ENCODE results near the gene FMN1. TPM values are rescaled to one million over a fixed set of nuclear protein-coding genes. Genes with fewer than 3 reads are reported as not detected.

FMN1 gene
- total and polyA plus RNA-seq, 10 of the 15 experiments (the other 5 are each of a cell fraction or from before 2014, with no cell fraction given) = 0.05 to 0.16 (median 0.08) TPM; not detected in 4

GRCh38 chr15:33182926-33183325, 11.6 kb downstream of the FMN1 start:
- CTCF ChIA-PET = no interaction called here
- POLR2A ChIA-PET = no interaction called here
- Histone ChIP-seq H3K4me3 (no peak overlapping the region), H3K79me2 (ENCODE audit: control insufficient read depth, insufficient read depth, low read length) (no peaks in the 10 kb centered on the region), H4K20me1 (ENCODE audit: control insufficient read depth, insufficient read depth) (no peaks in the 10 kb centered on the region), H3K4me1 (ENCODE audit: control insufficient read depth, insufficient read depth, low read length) (peaks cover 16% of the 10 kb centered on the region), H3K9me3 (replicated peaks; ENCODE audit: control insufficient read depth, insufficient read depth, low read length) (no peaks in the 10 kb centered on the region), H3K27ac (ENCODE audit: control insufficient read depth, insufficient read depth) (no peak overlapping the region), H3K27me3 (replicated peaks in 1 of 2; ENCODE audit: control insufficient read depth in 2 of 2, insufficient read depth in 2 of 2, low read length in 1 of 2) (no peaks in the 10 kb centered on the region), H3K4me2 (ENCODE audit: control insufficient read depth, insufficient read depth) (no peak overlapping the region), H3K9ac (ENCODE audit: control insufficient read depth, insufficient read depth, low read length) (no peak overlapping the region), H3K36me3 (ENCODE audit: control insufficient read depth in 2 of 2, insufficient read depth in 2 of 2, low read length in 1 of 2) (no peaks in the 10 kb centered on the region), H2AFZ (ENCODE audit: control insufficient read depth, low read depth, low read length) (no peak overlapping the region)
- DNase-seq (ENCODE audit: low read depth, low spot score) = no peak
- BruUV-seq (replicated peaks) = no TSS peak
- in situ Hi-C loops (cut with MboI) = no loop called here
- SMC1A ChIA-PET (ENCODE audit: uncharacterized antibody, unreplicated experiment) = no interaction called here
- RAD21 ChIA-PET (ENCODE audit: unreplicated experiment) = interaction anchor here (0.9 kb wide), 1 partner anchor 12 kb away, joined by 4 read pairs; the partner anchor contains the start of gene FMN1
- no peak for FAIRE-seq
- WGBS (ENCODE audit: insufficient coverage, insufficient replicate concordance, low lambda C conversion rate, missing lambda C conversion rate) = 0% methylated on average over 2 of the region's 2 CpGs
- no peak for TF ChIP-seq JUND (IDR thresholded peaks at IDR 0.05; ENCODE audit: low read depth, low read length)
- TF ChIP-seq, protein P1, sequence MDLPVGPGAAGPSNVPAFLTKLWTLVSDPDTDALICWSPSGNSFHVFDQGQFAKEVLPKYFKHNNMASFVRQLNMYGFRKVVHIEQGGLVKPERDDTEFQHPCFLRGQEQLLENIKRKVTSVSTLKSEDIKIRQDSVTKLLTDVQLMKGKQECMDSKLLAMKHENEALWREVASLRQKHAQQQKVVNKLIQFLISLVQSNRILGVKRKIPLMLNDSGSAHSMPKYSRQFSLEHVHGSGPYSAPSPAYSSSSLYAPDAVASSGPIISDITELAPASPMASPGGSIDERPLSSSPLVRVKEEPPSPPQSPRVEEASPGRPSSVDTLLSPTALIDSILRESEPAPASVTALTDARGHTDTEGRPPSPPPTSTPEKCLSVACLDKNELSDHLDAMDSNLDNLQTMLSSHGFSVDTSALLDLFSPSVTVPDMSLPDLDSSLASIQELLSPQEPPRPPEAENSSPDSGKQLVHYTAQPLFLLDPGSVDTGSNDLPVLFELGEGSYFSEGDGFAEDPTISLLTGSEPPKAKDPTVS (IDR thresholded peaks at IDR 0.05; ENCODE audit: low read depth, low read length) = no peak
- intact Hi-C loops (cut with micrococcal nuclease; ENCODE audit: unreplicated experiment) = no loop called here
- no peak for ATAC-seq

- ChIA-PET POLR2A (no interaction called here), SMC1A (ENCODE audit: uncharacterized antibody, unreplicated experiment) (interaction anchor here (1.9 kb wide), 1 partner anchor 11 kb away, joined by 4 read pairs; no protein-coding TSS in a partner anchor), CTCF (no interaction called here), RAD21 (ENCODE audit: unreplicated experiment) (no interaction called here)
- in situ Hi-C loops (cut with MboI) (no loop called here), intact Hi-C loops (cut with micrococcal nuclease; ENCODE audit: unreplicated experiment) (no loop called here)
- DNase-seq (ENCODE audit: low read depth, low spot score) (no peak), FAIRE-seq (no peak), ATAC-seq (no peak)
- Histone ChIP-seq H3K79me2 (ENCODE audit: control insufficient read depth, insufficient read depth, low read length) (no peaks in the 10 kb centered on the region), H4K20me1 (ENCODE audit: control insufficient read depth, insufficient read depth) (no peaks in the 10 kb centered on the region), H3K27me3 (replicated peaks in 1 of 2; ENCODE audit: control insufficient read depth in 2 of 2, insufficient read depth in 2 of 2, low read length in 1 of 2) (no peaks in the 10 kb centered on the region), H3K4me1 (ENCODE audit: control insufficient read depth, insufficient read depth, low read length) (peaks cover 11% of the 10 kb centered on the region), H2AFZ (ENCODE audit: control insufficient read depth, low read depth, low read length) (no peak overlapping the region), H3K27ac (ENCODE audit: control insufficient read depth, insufficient read depth) (no peak overlapping the region), H3K9ac (ENCODE audit: control insufficient read depth, insufficient read depth, low read length) (no peak overlapping the region), H3K4me2 (ENCODE audit: control insufficient read depth, insufficient read depth) (no peak overlapping the region), H3K36me3 (ENCODE audit: control insufficient read depth in 2 of 2, insufficient read depth in 2 of 2, low read length in 1 of 2) (no peaks in the 10 kb centered on the region), H3K4me3 (no peak overlapping the region), H3K9me3 (replicated peaks; ENCODE audit: control insufficient read depth, insufficient read depth, low read length) (no peaks in the 10 kb centered on the region)
- BruUV-seq (replicated peaks) = no TSS peak
- 23% methylated on average over 4 of the region's 4 CpGs for WGBS (ENCODE audit: insufficient coverage, insufficient replicate concordance, low lambda C conversion rate, missing lambda C conversion rate)
- TF ChIP-seq BCL3 (IDR thresholded peaks at IDR 0.05; ENCODE audit: borderline replicate concordance, insufficient read depth, low read depth, low read length, poor library complexity, severe bottlenecking) (no peak), FOS (IDR thresholded peaks at IDR 0.05; ENCODE audit: borderline replicate concordance, extremely low read depth, insufficient read length) (no peak), ZSCAN29 (IDR thresholded peaks at IDR 0.05) (no peak), IRF5 (IDR thresholded peaks at IDR 0.05; ENCODE audit: borderline replicate concordance) (no peak), RAD51 (IDR thresholded peaks at IDR 0.05) (no peak), SMC3 (IDR thresholded peaks at IDR 0.05; ENCODE audit: borderline replicate concordance, low read length) (no peak), MTA3 (IDR thresholded peaks at IDR 0.05; ENCODE audit: borderline replicate concordance, low read length) (no peak), BACH1 (IDR thresholded peaks at IDR 0.05; ENCODE audit: borderline replicate concordance) (no peak), RAD21 (IDR thresholded peaks at IDR 0.05; ENCODE audit: insufficient read depth, low read depth, low read length) (no peak)
- TF ChIP-seq, protein P1 (IDR thresholded peaks at IDR 0.05; ENCODE audit: low read depth, low read length) = no peak
Observed at GRCh38 chr15:33182278-33182905, 12.1 kb downstream of the FMN1 start.

Measured in GM12878 (cell line).